SU-DHL-6 (cell line): Measurements from ENCODE around the gene POU6F2.

Experiments used
- H2AFZ ChIP-seq: fragments of 200-600 bp; sonication (generic); 2 replicates; pipeline ENCODE4 v1.6.1; 2014; ENCODE audit warnings: low read depth, mild to moderate bottlenecking, moderate library complexity, mixed read lengths, antibody characterized with exemption, low read length; ENCODE audit not compliant: severe bottlenecking
- H3F3A ChIP-seq: fragments of 200-600 bp; shearing (Covaris generic); 2 replicates; pipeline ENCODE4 v1.6.0; 2016; ENCODE audit warnings: antibody characterized with exemption, mild to moderate bottlenecking; ENCODE audit not compliant: insufficient read depth
- H3K27ac ChIP-seq: fragments of 200-600 bp; sonication (generic); 2 replicates; pipeline ENCODE4 v1.5.1; 2016; ENCODE audit warnings: low read depth, mild to moderate bottlenecking, low read length, moderate library complexity, mixed read lengths
- H3K27me3 ChIP-seq: fragments of 200-600 bp; sonication (generic), shearing (Covaris generic); 2 replicates; pipeline ENCODE4 v1.6.0; 2014; ENCODE audit warnings: mild to moderate bottlenecking, low read length
- H3K36me3 ChIP-seq: fragments of 200-600 bp; sonication (generic); 2 replicates; pipeline ENCODE4 v1.6.1; 2014; ENCODE audit warnings: mild to moderate bottlenecking, low read length, mixed read lengths
- H3K4me2 ChIP-seq: fragments of 300-600, 200-600 bp; shearing (Covaris generic), sonication (generic); 2 replicates; pipeline ENCODE4 v1.6.0; 2014; ENCODE audit warnings: low read length, low read depth, mild to moderate bottlenecking; ENCODE audit not compliant: poor library complexity, severe bottlenecking
- H3K4me3 ChIP-seq: fragments of 200-600 bp; sonication (generic); 2 replicates; pipeline ENCODE4 v1.5.1; 2014; ENCODE audit warnings: antibody characterized with exemption, low read length, mild to moderate bottlenecking, mixed read lengths; ENCODE audit not compliant: insufficient read depth, poor library complexity, severe bottlenecking
- H3K79me2 ChIP-seq: fragments of 200-600 bp; sonication (generic); 2 replicates; pipeline ENCODE4 v1.6.1; 2014; ENCODE audit warnings: mild to moderate bottlenecking, low read length, moderate library complexity; ENCODE audit not compliant: insufficient read depth
- H3K9ac ChIP-seq: fragments of 200-600 bp; sonication (generic); 2 replicates; pipeline ENCODE4 v1.7.0; 2014; ENCODE audit warnings: mild to moderate bottlenecking, low read length
- H3K9me2 ChIP-seq: fragments of 200-600 bp; sonication (generic); replicated peaks from 2 replicates; pipeline ENCODE4 v1.6.1; 2014; ENCODE audit warnings: low read length; ENCODE audit not compliant: insufficient read depth
- H3K9me3 ChIP-seq: fragments of 200-600 bp; sonication (generic); 2 replicates; pipeline ENCODE4 v1.6.1; 2014; ENCODE audit warnings: low read length, mixed read lengths; ENCODE audit not compliant: insufficient read depth
- H4K20me1 ChIP-seq: fragments of 200-600 bp; sonication (generic); 2 replicates; pipeline ENCODE4 v1.6.1; 2014; ENCODE audit warnings: low read depth, mild to moderate bottlenecking, antibody characterized with exemption, low read length, moderate library complexity, mixed read lengths
- EZH2phosphoT487 ChIP-seq: fragments of 200-600 bp; sonication (generic), shearing (Covaris generic); conservative IDR thresholded peaks from 2 replicates; pipeline ENCODE4 v1.6.1; 2018; ENCODE audit warnings: mild to moderate bottlenecking, antibody characterized with exemption, low read length, moderate library complexity, mixed read lengths
- TF ChIP-seq, protein P1 (sequence below): fragments of 200-600 bp; sonication (generic); IDR thresholded peaks from one replicate; pipeline ENCODE4 v1.5.1; 2017; ENCODE audit warnings: antibody characterized with exemption, mild to moderate bottlenecking, low read length, moderate library complexity; ENCODE audit not compliant: insufficient read depth, poor library complexity, severe bottlenecking

Gene POU6F2

DNA sequence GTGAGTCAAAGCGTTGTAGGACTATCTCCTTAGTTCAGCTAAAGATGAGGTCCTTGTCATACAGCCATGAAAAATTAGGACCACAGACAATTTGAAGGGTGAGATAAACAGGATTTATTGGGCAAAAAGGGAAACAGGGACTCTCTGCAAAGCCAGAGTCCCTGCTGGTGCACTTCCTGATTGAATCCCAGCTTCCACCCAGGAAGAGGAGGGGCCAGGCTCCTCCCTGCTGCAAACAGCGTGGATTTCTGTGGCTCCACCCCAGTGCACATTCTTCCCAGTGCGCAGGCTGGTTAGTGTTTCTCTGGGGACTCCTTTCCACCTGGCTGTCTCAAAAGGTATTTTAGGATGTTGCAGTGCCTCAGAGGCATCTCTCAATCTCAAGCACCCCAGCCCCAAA is 423.1 kb downstream of the POU6F2 start:
- TF ChIP-seq, protein P1, sequence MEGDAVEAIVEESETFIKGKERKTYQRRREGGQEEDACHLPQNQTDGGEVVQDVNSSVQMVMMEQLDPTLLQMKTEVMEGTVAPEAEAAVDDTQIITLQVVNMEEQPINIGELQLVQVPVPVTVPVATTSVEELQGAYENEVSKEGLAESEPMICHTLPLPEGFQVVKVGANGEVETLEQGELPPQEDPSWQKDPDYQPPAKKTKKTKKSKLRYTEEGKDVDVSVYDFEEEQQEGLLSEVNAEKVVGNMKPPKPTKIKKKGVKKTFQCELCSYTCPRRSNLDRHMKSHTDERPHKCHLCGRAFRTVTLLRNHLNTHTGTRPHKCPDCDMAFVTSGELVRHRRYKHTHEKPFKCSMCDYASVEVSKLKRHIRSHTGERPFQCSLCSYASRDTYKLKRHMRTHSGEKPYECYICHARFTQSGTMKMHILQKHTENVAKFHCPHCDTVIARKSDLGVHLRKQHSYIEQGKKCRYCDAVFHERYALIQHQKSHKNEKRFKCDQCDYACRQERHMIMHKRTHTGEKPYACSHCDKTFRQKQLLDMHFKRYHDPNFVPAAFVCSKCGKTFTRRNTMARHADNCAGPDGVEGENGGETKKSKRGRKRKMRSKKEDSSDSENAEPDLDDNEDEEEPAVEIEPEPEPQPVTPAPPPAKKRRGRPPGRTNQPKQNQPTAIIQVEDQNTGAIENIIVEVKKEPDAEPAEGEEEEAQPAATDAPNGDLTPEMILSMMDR, result no peak
- no peak for TF ChIP-seq EZH2phosphoT487
- no peaks in the 10 kb centered on the region for H3K27me3 ChIP-seq
- H3K4me3 ChIP-seq, result no peak overlapping the region
- no peaks in the 10 kb centered on the region for H3K9me2 ChIP-seq
- H3K79me2 ChIP-seq, result no peaks in the 10 kb centered on the region
- no peaks in the 10 kb centered on the region for H3F3A ChIP-seq
- H3K4me2 ChIP-seq, result no peak overlapping the region
- H3K9me3 ChIP-seq, result no peaks in the 10 kb centered on the region
- no peak overlapping the region for H2AFZ ChIP-seq
- no peak overlapping the region for H3K27ac ChIP-seq
- H3K36me3 ChIP-seq, result no peaks in the 10 kb centered on the region
- H4K20me1 ChIP-seq, result no peaks in the 10 kb centered on the region
- no peak overlapping the region for H3K9ac ChIP-seq

DNA sequence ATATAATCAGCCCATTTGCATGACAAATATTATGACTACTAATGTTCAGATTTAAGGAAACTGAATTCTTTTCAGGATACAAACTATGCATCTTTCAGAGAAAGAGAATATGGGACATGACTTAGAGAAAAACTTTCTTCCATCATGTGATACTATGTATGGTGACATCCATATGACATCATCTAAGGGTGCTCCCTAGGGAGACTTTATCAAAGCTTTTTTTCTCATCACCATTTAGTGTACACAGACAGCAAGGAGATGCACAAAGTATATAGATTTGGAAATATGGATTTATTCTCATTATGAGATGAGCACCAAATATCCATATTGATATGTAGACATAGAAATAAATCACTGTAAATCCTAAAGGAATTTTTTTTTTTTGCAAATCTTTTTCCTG is 424.3 kb downstream of the POU6F2 start:
- H3F3A ChIP-seq, result no peaks in the 10 kb centered on the region
- no peaks in the 10 kb centered on the region; the same call in 1 of the 2 replicates for H3K27me3 ChIP-seq
- H3K36me3 ChIP-seq, result no peaks in the 10 kb centered on the region
- H3K9me3 ChIP-seq, result no peaks in the 10 kb centered on the region
- no peaks in the 10 kb centered on the region for H4K20me1 ChIP-seq
- H3K4me2 ChIP-seq, result no peak overlapping the region
- H3K9me2 ChIP-seq, result no peaks in the 10 kb centered on the region
- no peak overlapping the region for H3K27ac ChIP-seq
- H2AFZ ChIP-seq, result no peak overlapping the region
- H3K4me3 ChIP-seq, result no peak overlapping the region
- TF ChIP-seq, protein P1, result no peak
- no peak overlapping the region for H3K9ac ChIP-seq
- no peaks in the 10 kb centered on the region for H3K79me2 ChIP-seq

DNA sequence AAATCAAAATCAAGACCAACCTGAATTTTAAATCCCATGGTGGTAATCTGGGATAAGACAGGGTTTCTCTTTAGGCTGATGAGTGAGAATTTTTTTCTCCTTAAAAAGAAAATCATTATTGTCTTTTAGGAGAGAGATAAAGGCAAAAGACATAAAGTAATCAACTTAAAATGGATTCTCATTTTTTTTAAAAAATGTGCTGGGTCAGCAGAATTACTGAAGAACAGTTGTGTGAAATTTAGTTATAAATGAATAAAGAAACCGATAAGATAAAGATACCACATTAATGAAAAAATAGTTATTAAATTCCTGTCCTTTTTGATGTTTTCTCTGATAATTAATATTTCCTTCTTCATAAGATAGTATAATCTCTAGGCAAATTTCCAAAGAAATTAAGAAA is 427.2 kb downstream of the POU6F2 start:
- no peaks in the 10 kb centered on the region for H3K9me3 ChIP-seq
- H3K27me3 ChIP-seq, result no peaks in the 10 kb centered on the region; the same call in 1 of the 2 replicates
- H3F3A ChIP-seq, result no peaks in the 10 kb centered on the region
- H3K9ac ChIP-seq, result no peak overlapping the region
- H2AFZ ChIP-seq, result no peak overlapping the region
- H3K4me3 ChIP-seq, result no peak overlapping the region
- TF ChIP-seq EZH2phosphoT487, result no peak
- TF ChIP-seq, protein P1, result no peak
- H3K36me3 ChIP-seq, result no peaks in the 10 kb centered on the region
- no peaks in the 10 kb centered on the region for H3K79me2 ChIP-seq
- no peaks in the 10 kb centered on the region for H3K9me2 ChIP-seq
- H3K4me2 ChIP-seq, result no peak overlapping the region
- no peaks in the 10 kb centered on the region for H4K20me1 ChIP-seq
- H3K27ac ChIP-seq, result no peak overlapping the region

DNA sequence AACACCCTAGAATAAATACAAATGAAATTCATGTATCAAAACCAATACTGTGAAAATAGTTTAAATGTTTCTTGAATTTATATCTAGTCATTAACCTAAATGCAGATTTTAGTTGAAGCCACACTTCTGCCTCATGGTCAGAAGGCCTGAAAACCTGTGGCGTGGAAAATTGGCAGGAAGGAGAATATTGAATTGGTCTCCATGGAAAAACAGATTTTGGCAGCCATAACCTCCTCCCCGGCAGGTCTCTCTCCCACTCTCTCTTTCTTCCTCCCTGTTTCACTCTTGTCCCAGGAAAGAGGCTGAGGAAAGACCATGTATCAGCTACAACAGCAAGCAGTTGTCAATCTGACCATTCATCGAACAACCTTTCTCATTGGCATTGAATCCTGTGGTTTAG is 427.9 kb downstream of the POU6F2 start:
- no peak overlapping the region for H3K4me3 ChIP-seq
- H3K36me3 ChIP-seq, result no peaks in the 10 kb centered on the region
- no peaks in the 10 kb centered on the region for H3K9me3 ChIP-seq
- H4K20me1 ChIP-seq, result no peaks in the 10 kb centered on the region
- no peaks in the 10 kb centered on the region for H3K9me2 ChIP-seq
- no peaks in the 10 kb centered on the region for H3K79me2 ChIP-seq
- H3K9ac ChIP-seq, result no peak overlapping the region
- H3K27ac ChIP-seq, result no peak overlapping the region
- no peak overlapping the region for H2AFZ ChIP-seq
- no peaks in the 10 kb centered on the region; the same call in 1 of the 2 replicates for H3K27me3 ChIP-seq
- TF ChIP-seq, protein P1, result no peak
- TF ChIP-seq EZH2phosphoT487, result no peak
- no peaks in the 10 kb centered on the region for H3F3A ChIP-seq
- H3K4me2 ChIP-seq, result no peak overlapping the region
